RWPE2 (cell line): ENCODE results near the gene MAP2K7.
A peak's percentile ranks its signal among the peaks of the same experiment; 100 is the strongest.
"Not testable (repeated sequence)": the region's sequence is repeated elsewhere in the genome, so short reads cannot be mapped to it uniquely, and the experiment has no call there.

Experiments
- ATAC-seq: fragments of 200-7000 bp; cut with Tn5 transposase; 3 replicates; pipeline ENCODE4 v1.9.1; 2021; ENCODE audit warnings: low read depth
- DNase-seq: peaks from one replicate; pipeline ENCODE4 v3.0.0-alpha.2; 2020; ENCODE audit warnings: low spot score
- H3K27ac ChIP-seq: fragments of 450-650 bp; 2 replicates; pipeline ENCODE4 v1.5.1; 2017; ENCODE audit warnings: mild to moderate bottlenecking; ENCODE audit not compliant: poor library complexity, severe bottlenecking
- H3K27me3 ChIP-seq: fragments of 250-450 bp; sonication (Bioruptor Pico); 2 replicates; pipeline ENCODE4 v1.5.1; 2021; ENCODE audit warnings: mild to moderate bottlenecking, moderate library complexity; ENCODE audit not compliant: insufficient read depth, poor library complexity, severe bottlenecking
- H3K36me3 ChIP-seq: fragments of 250-450 bp; sonication (Bioruptor Pico); 2 replicates; pipeline ENCODE4 v1.5.1; 2020; ENCODE audit warnings: low read depth, mild to moderate bottlenecking, moderate library complexity
- H3K4me1 ChIP-seq: fragments of 250-450 bp; sonication (Bioruptor Pico); 2 replicates; pipeline ENCODE4 v1.5.1; 2021; ENCODE audit warnings: mild to moderate bottlenecking, moderate library complexity; ENCODE audit not compliant: insufficient read depth, poor library complexity, severe bottlenecking
- H3K4me3 ChIP-seq: fragments of 250-450 bp; sonication (Bioruptor Pico); 2 replicates; pipeline ENCODE4 v1.5.1; 2021; ENCODE audit warnings: mild to moderate bottlenecking, moderate library complexity; ENCODE audit not compliant: severe bottlenecking
- H3K9me3 ChIP-seq: fragments of 250-450 bp; sonication (Bioruptor Pico); 2 replicates; pipeline ENCODE4 v1.5.1; 2021; ENCODE audit warnings: mild to moderate bottlenecking, moderate library complexity; ENCODE audit not compliant: severe bottlenecking
- TF ChIP-seq, protein P1 (sequence below): fragments of 450-650 bp; IDR thresholded peaks from one replicate; pipeline ENCODE4 v1.5.1; 2017; ENCODE audit warnings: mild to moderate bottlenecking, moderate library complexity; ENCODE audit not compliant: poor library complexity, severe bottlenecking

Gene MAP2K7

DNA sequence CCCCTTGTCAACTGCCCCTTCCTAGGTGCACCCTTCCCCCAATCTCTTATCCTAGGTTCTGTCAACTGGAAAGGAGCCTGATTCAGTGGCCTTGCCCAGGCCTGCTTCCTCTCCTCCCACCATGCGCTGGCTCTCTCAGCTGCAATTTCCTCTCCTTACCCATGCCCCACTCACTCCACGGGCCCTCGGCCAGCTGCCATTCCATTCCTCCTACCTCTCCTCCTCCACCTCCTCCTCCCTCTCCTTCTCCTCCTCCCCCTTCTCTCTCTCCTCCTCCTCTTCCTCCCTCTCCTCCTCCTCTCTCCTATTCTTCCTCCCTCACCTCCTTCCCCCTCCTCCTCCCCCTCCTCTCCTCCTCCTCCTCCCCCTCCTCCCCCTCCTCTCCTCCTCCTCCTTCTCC is 49.4 kb downstream of the MAP2K7 start:
- peak; percentile 85 for ATAC-seq
- Histone ChIP-seq H3K27me3 (no peaks in the 10 kb centered on the region), H3K4me1 (peaks cover 3% of the 10 kb centered on the region), H3K9me3 (no peaks in the 10 kb centered on the region), H3K36me3 (no peaks in the 10 kb centered on the region), H3K4me3 (no peak overlapping the region), H3K27ac (peak overlapping the region; percentile 23)
- DNase-seq = no peak
- TF ChIP-seq, protein P1, sequence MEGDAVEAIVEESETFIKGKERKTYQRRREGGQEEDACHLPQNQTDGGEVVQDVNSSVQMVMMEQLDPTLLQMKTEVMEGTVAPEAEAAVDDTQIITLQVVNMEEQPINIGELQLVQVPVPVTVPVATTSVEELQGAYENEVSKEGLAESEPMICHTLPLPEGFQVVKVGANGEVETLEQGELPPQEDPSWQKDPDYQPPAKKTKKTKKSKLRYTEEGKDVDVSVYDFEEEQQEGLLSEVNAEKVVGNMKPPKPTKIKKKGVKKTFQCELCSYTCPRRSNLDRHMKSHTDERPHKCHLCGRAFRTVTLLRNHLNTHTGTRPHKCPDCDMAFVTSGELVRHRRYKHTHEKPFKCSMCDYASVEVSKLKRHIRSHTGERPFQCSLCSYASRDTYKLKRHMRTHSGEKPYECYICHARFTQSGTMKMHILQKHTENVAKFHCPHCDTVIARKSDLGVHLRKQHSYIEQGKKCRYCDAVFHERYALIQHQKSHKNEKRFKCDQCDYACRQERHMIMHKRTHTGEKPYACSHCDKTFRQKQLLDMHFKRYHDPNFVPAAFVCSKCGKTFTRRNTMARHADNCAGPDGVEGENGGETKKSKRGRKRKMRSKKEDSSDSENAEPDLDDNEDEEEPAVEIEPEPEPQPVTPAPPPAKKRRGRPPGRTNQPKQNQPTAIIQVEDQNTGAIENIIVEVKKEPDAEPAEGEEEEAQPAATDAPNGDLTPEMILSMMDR = no peak

DNA sequence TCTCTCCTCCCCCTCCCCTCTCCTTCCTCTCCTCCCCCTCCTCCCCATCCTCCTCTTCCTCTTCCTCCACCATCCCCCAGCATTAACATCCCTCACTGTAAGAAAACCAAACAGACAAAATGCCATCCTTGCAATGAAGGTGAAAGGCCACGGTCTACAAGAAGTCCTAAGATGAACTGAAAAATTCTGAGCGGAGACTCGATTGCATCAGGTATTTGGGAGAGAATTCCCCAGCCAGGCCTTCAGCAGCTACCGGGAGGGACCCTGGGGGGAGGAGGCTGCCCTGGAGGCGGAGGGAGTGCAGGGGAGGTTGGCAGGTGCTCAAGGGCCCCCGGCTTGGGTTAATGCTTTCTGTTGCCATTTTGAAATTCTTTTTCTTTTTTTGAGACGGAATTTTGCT is 49.9 kb downstream of the MAP2K7 start:
- Histone ChIP-seq H3K36me3 (no peaks in the 10 kb centered on the region), H3K4me1 (peaks cover 3% of the 10 kb centered on the region), H3K4me3 (no peak overlapping the region), H3K9me3 (no peaks in the 10 kb centered on the region), H3K27me3 (no peaks in the 10 kb centered on the region), H3K27ac (no peak overlapping the region)
- ATAC-seq (no peak), DNase-seq (no peak)
- TF ChIP-seq, protein P1 = no peak

DNA sequence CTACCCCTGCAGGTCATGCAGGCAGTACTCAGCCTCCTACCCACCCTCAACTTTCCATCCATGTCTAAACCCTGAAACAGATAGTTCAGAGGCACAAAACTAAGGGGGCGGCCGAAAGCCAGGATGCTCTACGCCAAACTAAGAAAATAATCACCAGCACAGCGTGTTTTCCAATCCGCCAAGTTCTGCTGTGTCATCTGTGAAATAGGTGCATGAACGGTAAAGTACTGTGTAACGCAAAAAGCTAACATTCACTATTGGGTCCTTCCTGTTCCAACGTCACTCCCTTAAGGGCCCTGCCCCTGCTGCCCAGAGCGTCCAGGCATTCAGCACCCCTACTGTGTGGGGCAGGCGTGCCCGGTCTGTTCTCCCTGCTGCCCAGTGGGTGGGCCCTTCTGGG is 52.0 kb downstream of the MAP2K7 start:
- ATAC-seq (no peak), DNase-seq (no peak)
- Histone ChIP-seq H3K27ac (no peak overlapping the region), H3K4me1 (peaks cover 3% of the 10 kb centered on the region), H3K4me3 (no peak overlapping the region), H3K27me3 (no peaks in the 10 kb centered on the region), H3K36me3 (no peaks in the 10 kb centered on the region), H3K9me3 (no peaks in the 10 kb centered on the region)
- TF ChIP-seq, protein P1 = no peak

DNA sequence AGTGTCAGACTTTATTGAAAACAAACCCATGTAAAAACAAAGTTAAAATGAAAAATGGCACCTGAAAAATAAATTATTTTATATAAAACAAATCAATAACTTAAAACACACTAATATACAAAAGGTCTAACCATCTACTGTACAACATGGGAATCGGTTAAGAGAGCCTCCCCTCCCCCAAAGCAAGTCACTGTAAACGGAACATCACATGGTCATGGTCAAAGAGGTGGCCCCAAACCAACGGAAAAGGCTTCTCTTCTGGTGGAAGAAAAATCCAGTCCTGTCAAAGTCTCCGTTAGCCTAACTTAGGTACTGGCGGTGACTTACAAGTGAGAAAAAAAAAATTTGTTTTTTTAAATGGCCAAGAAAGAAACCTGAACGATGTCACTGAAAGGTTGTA is 55.5 kb downstream of the MAP2K7 start:
- ATAC-seq (no peak), DNase-seq (no peak)
- no peaks in the 10 kb centered on the region for H3K4me1 ChIP-seq
- no peaks in the 10 kb centered on the region for H3K27me3 ChIP-seq
- H3K27ac ChIP-seq = no peak overlapping the region
- TF ChIP-seq, protein P1 = no peak
- no peaks in the 10 kb centered on the region for H3K9me3 ChIP-seq
- peaks cover 29% of the 10 kb centered on the region for H3K36me3 ChIP-seq
- H3K4me3 ChIP-seq = no peak overlapping the region

DNA sequence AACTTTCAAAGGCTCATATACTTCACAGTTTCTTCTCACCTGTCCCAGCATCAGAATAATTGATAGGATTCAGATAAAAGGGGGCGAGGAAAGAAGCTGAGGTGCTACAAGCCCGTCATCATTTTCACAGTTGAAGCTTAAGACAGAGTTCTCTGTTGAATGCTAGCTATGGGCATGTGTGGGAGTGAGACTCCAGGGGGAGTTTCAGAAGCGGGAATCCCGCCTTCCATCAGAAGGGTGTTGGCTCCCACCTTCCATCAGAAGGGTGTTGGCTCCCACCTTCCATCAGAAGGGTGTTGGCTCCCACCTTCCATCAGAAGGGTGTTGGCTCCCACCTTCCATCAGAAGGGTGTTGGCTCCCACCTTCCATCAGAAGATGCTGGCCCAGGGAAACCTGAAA is 57.4 kb downstream of the MAP2K7 start:
- H3K4me1 ChIP-seq, ATAC-seq, H3K27me3 ChIP-seq, H3K9me3 ChIP-seq, H3K27ac ChIP-seq, H3K4me3 ChIP-seq, DNase-seq: not testable (repeated sequence)
- H3K36me3 ChIP-seq = peaks cover 44% of the 10 kb centered on the region
